ENCODE results near the gene ESYT2. TPM values are rescaled to one million over a fixed set of nuclear protein-coding genes. Genes with fewer than 3 reads are reported as not detected.
A peak's percentile ranks its signal among the peaks of the same experiment; 100 is the strongest.

Gene ESYT2
- total and polyA plus RNA-seq, 9 of the 15 experiments (the other 6 are each of a cell fraction or from before 2014, with no cell fraction given), result 5.8 to 86.9 (median 64.7) TPM

GRCh38 chr7:158843771-158844170 is 14.5 kb upstream of the ESYT2 start:
- no peaks in the 10 kb centered on the region; the same call in 1 of the 2 replicates for H3K9me3 ChIP-seq (replicated peaks; ENCODE audit: control insufficient read depth, insufficient read depth, low read depth, low read length)
- H2AFZ ChIP-seq (ENCODE audit: low read depth, low read length), result peak overlapping the region; percentile 50; the same call in 1 of the 2 replicates
- ATAC-seq, result no peak; the same call in 2 of the 3 replicates
- no peaks in the 10 kb centered on the region for H3K9me1 ChIP-seq (ENCODE audit: control insufficient read depth, insufficient read depth, low read length)
- H3K36me3 ChIP-seq (ENCODE audit: control insufficient read depth, insufficient read depth, low read length), result no peaks in the 10 kb centered on the region
- no peak overlapping the region for H3K27ac ChIP-seq (ENCODE audit: extremely low read depth, low read depth, low read length)
- in situ Hi-C loops (cut with MboI) (no loop called here), intact Hi-C loops (cut with micrococcal nuclease) (no loop called here)
- DNase-seq (ENCODE audit: extremely low read depth in 1 of 4, low spot score in 3 of 4), result no peak
- no peak overlapping the region for H3K9ac ChIP-seq (ENCODE audit: insufficient read depth in 1 of 2, low read depth in 2 of 2, low read length in 2 of 2)
- 15% methylated on average over 4 of the region's 4 CpGs for WGBS (ENCODE audit: insufficient coverage, low coverage, missing lambda C conversion rate)
- no peak overlapping the region for H3K4me2 ChIP-seq (ENCODE audit: insufficient read depth, low read length)
- H3K4me3 ChIP-seq, result no peak overlapping the region
- BruUV-seq (replicated peaks), result no TSS peak
- H3K27me3 ChIP-seq (ENCODE audit: control insufficient read depth in 2 of 2, insufficient read depth in 2 of 2, low read length in 2 of 2), result no peaks in the 10 kb centered on the region
- no peaks in the 10 kb centered on the region for H4K20me1 ChIP-seq (replicated peaks; ENCODE audit: control insufficient read depth, insufficient read depth, low read length)
- ChIA-PET POLR2A (interaction anchor here (0.7 to 2.2 kb wide), 3 partner anchors 12 to 146 kb away, joined by 4 to 11 read pairs (median 6); no protein-coding TSS in a partner anchor), CTCF (ENCODE audit: low intra/inter-chr PET ratio) (no interaction called here)
- peaks cover 0 to 4% of the 10 kb centered on the region in 2 experiments; a peak in 4 of 5 replicates for H3K4me1 ChIP-seq (replicated peaks in 1 of 2; ENCODE audit: control insufficient read depth in 2 of 2, insufficient read depth in 2 of 2, low read length in 2 of 2)
- no peaks in the 10 kb centered on the region for H3K79me2 ChIP-seq (ENCODE audit: control insufficient read depth, insufficient read depth, low read length)
- TF ChIP-seq TFAM (CRISPR knock-in tag; conservative IDR thresholded peaks at IDR 0.05) (no peak), HBP1 (CRISPR knock-in tag; IDR thresholded peaks at IDR 0.05) (no peak), ZNF184 (CRISPR knock-in tag; IDR thresholded peaks at IDR 0.05) (no peak), MAFG (tag; conservative IDR thresholded peaks at IDR 0.05) (no peak), ZNF75A (CRISPR knock-in tag; IDR thresholded peaks at IDR 0.05) (no peak), MEF2A (IDR thresholded peaks at IDR 0.05; ENCODE audit: control insufficient read depth, low read depth, low read length) (no peak), CUX1 (CRISPR knock-in tag; IDR thresholded peaks at IDR 0.05) (no peak), GTF2F1 (IDR thresholded peaks at IDR 0.05; ENCODE audit: low read depth, low read length) (no peak)
- FAIRE-seq, result peak; percentile 42

All from K562 (cell line).